K562 (cell line): ENCODE data around the gene CCNK. TPM values are rescaled to one million over a fixed set of nuclear protein-coding genes. Genes with fewer than 3 reads are reported as not detected.
A peak's percentile ranks its signal among the peaks of the same experiment; 100 is the strongest.

Experiments
- ATAC-seq: fragments of 200-7000 bp; cut with Tn5 transposase; 3 replicates; pipeline ENCODE4 v1.9.1; 2020; ENCODE audit warnings: moderate library complexity
- BruUV-seq: library from RNA; stranded (reverse); fragments of 400-500 nt; replicated peaks from 2 replicates; lab custom pipeline; 2021; lab: Mats Ljungman, UMichigan
- CTCF ChIA-PET: fragments of 300-600 bp; formaldehyde crosslinking; extraction: SDS; loops from one replicate; lab custom pipeline; 2021; ENCODE audit warnings: low intra/inter-chr PET ratio; lab: Yijun Ruan, JAX
- POLR2A ChIA-PET: fragments of 300-600, 350-650 bp; sonication (Branson Sonifier 250); formaldehyde crosslinking; extraction: SDS; loops from one replicate; lab custom pipeline; 2021; ENCODE audit warnings: antibody characterized with exemption, inconsistent platforms; lab: Yijun Ruan, JAX
- DNase-seq, 4 experiments: peaks; one replicate each; pipeline versions ENCODE4 v3.0.0 to v3.0.0-alpha.2; 2011 to 2018; ENCODE audit warnings: low spot score in 3 of 4, mixed read lengths in 3 of 4; ENCODE audit errors: extremely low read depth in 1 of 4
- FAIRE-seq: peaks from 2 replicates; lab custom pipeline; 2011; peaks lifted over from hg19 to GRCh38; lab: Jason Lieb, UNC
- H2AFZ ChIP-seq: 2 replicates; pipeline ENCODE4 v1.6.0; 2011; ENCODE audit warnings: low read depth, low read length, control low read depth, inconsistent platforms
- H3K27ac ChIP-seq: fragments of 200-600 bp; 3 replicates; pipeline ENCODE4 v1.8.0; 2011; ENCODE audit warnings: low read depth, mild to moderate bottlenecking, control low read depth, inconsistent platforms, low read length, moderate library complexity, mixed read lengths; ENCODE audit errors: extremely low read depth
- H3K27me3 ChIP-seq, 2 experiments: fragments of 300-600 bp in 1 of 2; 2 replicates in 1 of 2; 3 replicates in 1 of 2; pipeline versions ENCODE4 v1.6.0 to v1.8.0; 2011; ENCODE audit warnings: inconsistent platforms in 2 of 2, low read length in 2 of 2, mild to moderate bottlenecking in 1 of 2, mixed read lengths in 1 of 2, moderate library complexity in 1 of 2; ENCODE audit not compliant: control insufficient read depth in 2 of 2, insufficient read depth in 2 of 2
- H3K36me3 ChIP-seq: fragments of 300-600 bp; 3 replicates; pipeline ENCODE4 v1.8.0; 2011; ENCODE audit warnings: mild to moderate bottlenecking, low read length, inconsistent platforms; ENCODE audit not compliant: control insufficient read depth, insufficient read depth
- H3K4me1 ChIP-seq, 2 experiments: fragments of 200-600 bp in 1 of 2; replicated peaks in 1 of 2; 2 replicates in 1 of 2; 3 replicates in 1 of 2; pipeline versions ENCODE4 v1.5.1 to v1.8.0; 2011; ENCODE audit warnings: inconsistent platforms in 2 of 2, low read length in 2 of 2, mild to moderate bottlenecking in 1 of 2, mixed read lengths in 1 of 2, moderate library complexity in 1 of 2; ENCODE audit not compliant: control insufficient read depth in 2 of 2, insufficient read depth in 2 of 2
- H3K4me2 ChIP-seq: 2 replicates; pipeline ENCODE4 v1.6.1; 2011; ENCODE audit warnings: low read length, control low read depth, inconsistent platforms, mixed read lengths; ENCODE audit not compliant: insufficient read depth
- H3K4me3 ChIP-seq: fragments of 200-600 bp; sonication (generic), shearing (Covaris generic); 2 replicates; pipeline ENCODE4 v1.5.1; 2016; ENCODE audit warnings: control low read depth, inconsistent platforms
- H3K79me2 ChIP-seq: fragments of 200-600 bp; 3 replicates; pipeline ENCODE4 v1.8.0; 2011; ENCODE audit warnings: low read length, inconsistent platforms; ENCODE audit not compliant: control insufficient read depth, insufficient read depth
- H3K9ac ChIP-seq, 2 experiments: 2 replicates each; pipeline versions ENCODE4 v1.6.0 to v1.6.1; 2011; ENCODE audit warnings: low read depth in 2 of 2, low read length in 2 of 2, control low read depth in 1 of 2, inconsistent platforms in 1 of 2, mild to moderate bottlenecking in 1 of 2, mixed read lengths in 1 of 2; ENCODE audit not compliant: insufficient read depth in 1 of 2
- H3K9me1 ChIP-seq: one replicate; pipeline ENCODE4 v1.6.0; 2011; ENCODE audit warnings: inconsistent platforms, mild to moderate bottlenecking, low read length, moderate library complexity; ENCODE audit not compliant: control insufficient read depth, insufficient read depth
- H3K9me3 ChIP-seq: replicated peaks from 2 replicates; pipeline ENCODE4 v1.5.1; 2011; ENCODE audit warnings: low read depth, low read length, inconsistent platforms; ENCODE audit not compliant: control insufficient read depth, insufficient read depth
- H4K20me1 ChIP-seq: replicated peaks from 2 replicates; pipeline ENCODE4 v1.6.1; 2011; ENCODE audit warnings: low read length, inconsistent platforms, mixed read lengths; ENCODE audit not compliant: control insufficient read depth, insufficient read depth
- BCOR ChIP-seq: fragments of 450-650 bp; IDR thresholded peaks from 2 replicates; pipeline ENCODE4 v1.6.1; 2016
- C11orf30 ChIP-seq: fragments of 450-650 bp; IDR thresholded peaks from 2 replicates; pipeline ENCODE4 v1.6.1; 2016; ENCODE audit warnings: low read depth, mild to moderate bottlenecking
- DEAF1 ChIP-seq: fragments of 450-650 bp; formaldehyde crosslinking; IDR thresholded peaks from 2 replicates; pipeline ENCODE4 v1.4.0; 2020; ENCODE audit warnings: mild to moderate bottlenecking, moderate library complexity
- FOXJ2 ChIP-seq: fragments of 200-800 bp; sonication (Bioruptor generic); IDR thresholded peaks from 2 replicates; pipeline ENCODE4 v1.6.1; 2016; ENCODE audit warnings: missing genetic modification characterization, missing compliant biosample characterization
- GATAD2A ChIP-seq: fragments of 450-650 bp; IDR thresholded peaks from 2 replicates; pipeline ENCODE4 v1.6.1; 2017
- HDAC3 ChIP-seq: fragments of 450-650 bp; IDR thresholded peaks from 2 replicates; pipeline ENCODE4 v1.6.1; 2018; ENCODE audit warnings: borderline replicate concordance, mild to moderate bottlenecking, moderate library complexity; ENCODE audit not compliant: partially characterized antibody
- MYNN ChIP-seq, 2 experiments: sonication (generic); formaldehyde crosslinking in 1 of 2; IDR thresholded peaks; 2 replicates each; pipeline versions ENCODE4 v1.5.0 to v1.6.1; 2016 to 2020; ENCODE audit warnings: antibody characterized with exemption in 1 of 2, missing genetic modification reagents in 1 of 2
- PHF21A ChIP-seq: fragments of 450-650 bp; IDR thresholded peaks from 2 replicates; pipeline ENCODE4 v1.6.1; 2017; ENCODE audit warnings: low read depth, borderline replicate concordance
- RAD21 ChIP-seq, 2 experiments: fragments of 250-450 bp in 1 of 2; fragments of 450-650 bp in 1 of 2; sonication (Bioruptor Pico) in 1 of 2; formaldehyde crosslinking in 1 of 2; IDR thresholded peaks in 1 of 2; conservative IDR thresholded peaks in 1 of 2; 2 replicates each; pipeline versions ENCODE4 v1.4.0 to v1.8.0; 2020 to 2022; ENCODE audit warnings: mild to moderate bottlenecking in 2 of 2, moderate library complexity in 1 of 2
- RB1 ChIP-seq: fragments of 450-650 bp; IDR thresholded peaks from 2 replicates; pipeline ENCODE4 v1.6.1; 2017; ENCODE audit warnings: low read depth, mild to moderate bottlenecking
- RBM39 ChIP-seq: fragments of 200-400 bp; formaldehyde crosslinking; optimal IDR thresholded peaks from 2 replicates; pipeline ENCODE3; 2018; ENCODE audit warnings: low read depth, low read length
- SMC3 ChIP-seq: conservative IDR thresholded peaks from 2 replicates; pipeline ENCODE4 v1.6.1; 2011; ENCODE audit warnings: low read depth, low read length, improper control_type of control experiment; ENCODE audit not compliant: insufficient read depth
- STAG1 ChIP-seq: sonication (generic); formaldehyde crosslinking; IDR thresholded peaks from 2 replicates; pipeline ENCODE4 v1.5.0; 2020; ENCODE audit warnings: missing genetic modification reagents, borderline replicate concordance
- ZNF354B ChIP-seq: fragments of 250-450 bp; sonication (Bioruptor Pico); IDR thresholded peaks from 2 replicates; pipeline ENCODE4 v1.4.0; 2020
- ZNF695 ChIP-seq: fragments of 450-650 bp; formaldehyde crosslinking; IDR thresholded peaks from 2 replicates; pipeline ENCODE4 v1.4.0; 2020; ENCODE audit warnings: mild to moderate bottlenecking, moderate library complexity
- WGBS: fragments of 100-300 bp; shearing (Covaris generic); methylation state at CpG from one replicate; pipeline ENCODE4 v1.1.6; 2016; ENCODE audit warnings: low coverage, mixed read lengths; ENCODE audit not compliant: insufficient coverage; ENCODE audit errors: missing lambda C conversion rate; 5-methylcytosine and 5-hydroxymethylcytosine counted together
- in situ Hi-C: fragments of 300-500 bp; cut with MboI; formaldehyde crosslinking; loops from 4 replicates; pipeline ENCODE4 v1.15.0; 2018; ENCODE audit warnings: inconsistent platforms, mixed read lengths
- intact Hi-C: fragments of 100-400 bp; cut with micrococcal nuclease; formaldehyde crosslinking; loops from 2 replicates; pipeline ENCODE4 v1.14.2; 2022
- polyA plus RNA-seq, 8 experiments: library from polyadenylated mRNA; depleted of rRNA in 4 of 8; stranded (reverse) in 5 of 8; unstranded in 3 of 8; fragments of >200 nt; fragmentation: Nextera tagmentation in 2 of 8; fragmentation: Illumina TruSeq in 1 of 8; extraction: Ambion mirVana in 2 of 8; extraction: Trizol in 1 of 8; gene quantifications; 2 replicates each; pipeline versions ENCODE4 v1.2.1 to v1.2.3, GENCODE V29; 2011 to 2014; ENCODE audit warnings: inconsistent platforms in 1 of 8, missing spikeins in 1 of 8
- total RNA-seq, 7 experiments: library from RNA; depleted of rRNA in 6 of 7; stranded (reverse); fragments of >200 nt in 6 of 7; fragmentation: Illumina TruSeq in 2 of 7; extraction: Trizol in 2 of 7; gene quantifications; 2 replicates each; pipeline versions ENCODE4 v1.2.1 to v1.2.3, GENCODE V29; 2011 to 2021; ENCODE audit warnings: low replicate concordance in 1 of 7

CCNK gene
- total and polyA plus RNA-seq, 9 of the 15 experiments (the other 6 are each of a cell fraction or from before 2014, with no cell fraction given): 5.8 to 84.2 (median 16.4) TPM

- no peak overlapping the region for H2AFZ ChIP-seq
- 0 out of 2 replicates have a peak, but pooled peaks cover 6% of the 10 kb centered on the region for H4K20me1 ChIP-seq
- intact Hi-C loops: loop anchor here (1.0 to 2.0 kb wide), 2 partner anchors 111 to 366 kb away; no protein-coding TSS in a partner anchor
- BruUV-seq: no TSS peak
- peaks cover 11 to 41% of the 10 kb centered on the region in 2 experiments for H3K4me1 ChIP-seq
- ChIA-PET POLR2A (no interaction called here), CTCF (interaction anchor here (0.6 to 3.1 kb wide), 5 partner anchors 54 to 428 kb away, joined by 3 to 22 read pairs (median 3); no protein-coding TSS in a partner anchor)
- WGBS: 42% methylated on average over 11 of the region's 21 CpGs
- no peaks in the 10 kb centered on the region for H3K27me3 ChIP-seq
- no peak overlapping the region for H3K4me3 ChIP-seq
- in situ Hi-C loops: no loop called here
- DNase-seq (peak; percentile 69 to 76 (median 74)), FAIRE-seq (no peak), ATAC-seq (peak; percentile 90)
- no peak overlapping the region for H3K9ac ChIP-seq
- H3K9me3 ChIP-seq: no peaks in the 10 kb centered on the region
- H3K4me2 ChIP-seq: no peak overlapping the region
- no peaks in the 10 kb centered on the region for H3K79me2 ChIP-seq
- peaks cover 6% of the 10 kb centered on the region; the same call in 1 of the 3 replicates for H3K36me3 ChIP-seq
- H3K27ac ChIP-seq: no peak overlapping the region
- no peaks in the 10 kb centered on the region for H3K9me1 ChIP-seq
- TF ChIP-seq DEAF1 (CRISPR knock-in tag) (peak; percentile 72), RB1 (peak; percentile 65; the same call in 1 of the 2 replicates), GATAD2A (no peak), FOXJ2 (tag) (no peak), STAG1 (CRISPR knock-in tag) (peak; percentile 94), HDAC3 (no peak), MYNN (IDR thresholded peaks at IDR 0.05) (peak; percentile 42; the same call in 1 of the 2 replicates), MYNN (CRISPR knock-in tag; IDR thresholded peaks at IDR 0.05) (no peak), PHF21A (no peak), RAD21 (CRISPR knock-in tag; conservative IDR thresholded peaks at IDR 0.05 in 1 of 2, IDR thresholded peaks at IDR 0.05 in 1 of 2) (peak; percentile 80 to 88), SMC3 (peak; percentile 88), BCOR (no peak), RBM39 (no peak), ZNF354B (no peak), ZNF695 (CRISPR knock-in tag) (no peak), C11orf30 (no peak)
These were observed 37.5 kb downstream of the CCNK start for GRCh38 chr14:99518441-99519346.
